ENCODE results near the gene TNFRSF13B.
"Not testable (repeated sequence)": the region's sequence is repeated elsewhere in the genome, so short reads cannot be mapped to it uniquely, and the experiment has no call there.

The TNFRSF13B gene

GRCh38 chr17:16926571-16927451, 45.1 kb downstream of the TNFRSF13B start:
- DNase-seq (ENCODE audit: low read depth, low spot score): no peak

- DNase-seq (ENCODE audit: low read depth, low spot score): no peak
Observed at GRCh38 chr17:16926061-16926511, 45.8 kb downstream of the TNFRSF13B start.

GRCh38 chr17:16925461-16926060, 46.4 kb downstream of the TNFRSF13B start:
- no peak for DNase-seq (ENCODE audit: low read depth, low spot score)

GRCh38 chr17:16924696-16925440, 47.0 kb downstream of the TNFRSF13B start:
- DNase-seq (ENCODE audit: low read depth, low spot score): no peak

GRCh38 chr17:16923904-16924695, 47.8 kb downstream of the TNFRSF13B start:
- no peak for DNase-seq (ENCODE audit: low read depth, low spot score)

- DNase-seq (ENCODE audit: low read depth, low spot score): no peak
Observed at GRCh38 chr17:16923097-16923903, 48.6 kb downstream of the TNFRSF13B start.

GRCh38 chr17:16922386-16923096, 49.4 kb downstream of the TNFRSF13B start:
- no peak for DNase-seq (ENCODE audit: low read depth, low spot score)

- not testable (repeated sequence) for DNase-seq (ENCODE audit: low read depth, low spot score)
Observed at GRCh38 chr17:16921451-16921850, 50.5 kb downstream of the TNFRSF13B start.

GRCh38 chr17:16920628-16921020, 51.3 kb downstream of the TNFRSF13B start:
- DNase-seq (ENCODE audit: low read depth, low spot score): no peak

GRCh38 chr17:16919663-16920627, 52.0 kb downstream of the TNFRSF13B start:
- DNase-seq (ENCODE audit: low read depth, low spot score): no peak

GRCh38 chr17:16918443-16918842, 53.5 kb downstream of the TNFRSF13B start:
- no peak for DNase-seq (ENCODE audit: low read depth, low spot score)

GRCh38 chr17:16917671-16918394, 54.1 kb downstream of the TNFRSF13B start:
- no peak for DNase-seq (ENCODE audit: low read depth, low spot score)

- no peak for DNase-seq (ENCODE audit: low read depth, low spot score)
Observed at GRCh38 chr17:16916557-16916920, 55.4 kb downstream of the TNFRSF13B start.

- DNase-seq (ENCODE audit: low read depth, low spot score): no peak
Observed at GRCh38 chr17:16915752-16916556, 56.0 kb downstream of the TNFRSF13B start.

- no peak for DNase-seq (ENCODE audit: low read depth, low spot score)
Observed at GRCh38 chr17:16913463-16913862, 58.5 kb downstream of the TNFRSF13B start.

GRCh38 chr17:16912021-16912962, 59.6 kb downstream of the TNFRSF13B start:
- DNase-seq (ENCODE audit: low read depth, low spot score): no peak

All from activated naive CD8-positive, alpha-beta T cell treated with anti-CD3 and anti-CD28 coated beads, Interleukin-2, amount 50 U/mL, for 16 hours (primary cell).